ENCODE data around the gene FIZ1. TPM values are rescaled to one million over a fixed set of nuclear protein-coding genes. Genes with fewer than 3 reads are reported as not detected.

Gene FIZ1
- total RNA-seq, 1 donor from 2014 or later = 19.1 TPM

DNA sequence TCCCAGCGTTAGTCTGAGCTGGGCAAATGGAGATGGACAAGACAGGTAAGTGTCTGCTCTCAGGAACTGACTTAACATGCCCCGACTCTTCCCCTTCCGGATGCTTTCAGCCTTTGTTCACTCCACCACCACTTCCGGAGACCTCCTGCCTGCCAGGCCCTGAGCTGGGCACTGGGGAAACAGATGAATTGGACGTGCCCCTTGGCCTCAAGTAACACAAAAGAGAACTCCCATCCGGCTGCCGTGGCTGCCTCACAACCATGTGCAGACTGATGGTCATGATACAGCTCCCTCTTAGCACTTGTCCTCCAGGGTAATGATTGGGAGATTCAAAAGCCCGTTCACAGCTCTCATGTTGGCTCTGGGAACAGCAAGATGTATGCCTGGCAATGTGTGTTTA lies 18.1 kb upstream of the FIZ1 start:
- no peak overlapping the region for H3K4me3 Mint-ChIP-seq (ENCODE audit: unreplicated experiment)
- no peaks in the 10 kb centered on the region for H3K27me3 Mint-ChIP-seq (ENCODE audit: unreplicated experiment)
- DNase-seq (ENCODE audit: extremely low spot score, unreplicated experiment) = no peak
- H3K36me3 Mint-ChIP-seq (ENCODE audit: unreplicated experiment) = peaks cover 9% of the 10 kb centered on the region
- H3K9me3 Mint-ChIP-seq (ENCODE audit: unreplicated experiment) = no peaks in the 10 kb centered on the region
- TF ChIP-seq, protein P1, sequence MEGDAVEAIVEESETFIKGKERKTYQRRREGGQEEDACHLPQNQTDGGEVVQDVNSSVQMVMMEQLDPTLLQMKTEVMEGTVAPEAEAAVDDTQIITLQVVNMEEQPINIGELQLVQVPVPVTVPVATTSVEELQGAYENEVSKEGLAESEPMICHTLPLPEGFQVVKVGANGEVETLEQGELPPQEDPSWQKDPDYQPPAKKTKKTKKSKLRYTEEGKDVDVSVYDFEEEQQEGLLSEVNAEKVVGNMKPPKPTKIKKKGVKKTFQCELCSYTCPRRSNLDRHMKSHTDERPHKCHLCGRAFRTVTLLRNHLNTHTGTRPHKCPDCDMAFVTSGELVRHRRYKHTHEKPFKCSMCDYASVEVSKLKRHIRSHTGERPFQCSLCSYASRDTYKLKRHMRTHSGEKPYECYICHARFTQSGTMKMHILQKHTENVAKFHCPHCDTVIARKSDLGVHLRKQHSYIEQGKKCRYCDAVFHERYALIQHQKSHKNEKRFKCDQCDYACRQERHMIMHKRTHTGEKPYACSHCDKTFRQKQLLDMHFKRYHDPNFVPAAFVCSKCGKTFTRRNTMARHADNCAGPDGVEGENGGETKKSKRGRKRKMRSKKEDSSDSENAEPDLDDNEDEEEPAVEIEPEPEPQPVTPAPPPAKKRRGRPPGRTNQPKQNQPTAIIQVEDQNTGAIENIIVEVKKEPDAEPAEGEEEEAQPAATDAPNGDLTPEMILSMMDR (IDR thresholded peaks at IDR 0.05) = no peak
- no peak overlapping the region for H3K27ac Mint-ChIP-seq (ENCODE audit: unreplicated experiment)
- H3K4me1 Mint-ChIP-seq (ENCODE audit: unreplicated experiment) = no peaks in the 10 kb centered on the region

DNA sequence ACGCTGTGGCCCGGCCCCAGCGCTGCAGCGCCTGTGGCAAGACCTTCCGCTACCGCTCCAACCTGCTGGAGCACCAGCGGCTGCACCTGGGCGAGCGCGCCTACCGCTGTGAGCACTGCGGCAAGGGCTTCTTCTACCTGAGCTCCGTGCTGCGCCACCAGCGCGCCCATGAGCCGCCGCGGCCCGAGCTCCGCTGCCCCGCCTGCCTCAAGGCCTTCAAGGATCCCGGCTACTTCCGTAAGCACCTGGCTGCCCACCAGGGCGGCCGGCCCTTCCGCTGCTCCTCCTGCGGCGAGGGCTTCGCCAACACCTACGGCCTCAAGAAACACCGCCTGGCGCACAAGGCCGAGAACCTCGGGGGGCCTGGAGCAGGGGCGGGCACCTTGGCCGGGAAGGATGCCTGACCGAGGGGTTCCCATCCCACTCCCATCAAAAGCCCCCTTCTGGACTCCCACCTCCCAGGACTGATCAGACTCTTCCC lies 17.1 kb upstream of the FIZ1 start:
- Mint-ChIP-seq H3K27me3 (ENCODE audit: unreplicated experiment) (no peaks in the 10 kb centered on the region), H3K4me1 (ENCODE audit: unreplicated experiment) (no peaks in the 10 kb centered on the region), H3K4me3 (ENCODE audit: unreplicated experiment) (no peak overlapping the region), H3K27ac (ENCODE audit: unreplicated experiment) (no peak overlapping the region), H3K36me3 (ENCODE audit: unreplicated experiment) (peaks cover 9% of the 10 kb centered on the region), H3K9me3 (ENCODE audit: unreplicated experiment) (no peaks in the 10 kb centered on the region)
- TF ChIP-seq, protein P1 (IDR thresholded peaks at IDR 0.05) = no peak
- DNase-seq (ENCODE audit: extremely low spot score, unreplicated experiment) = no peak

DNA sequence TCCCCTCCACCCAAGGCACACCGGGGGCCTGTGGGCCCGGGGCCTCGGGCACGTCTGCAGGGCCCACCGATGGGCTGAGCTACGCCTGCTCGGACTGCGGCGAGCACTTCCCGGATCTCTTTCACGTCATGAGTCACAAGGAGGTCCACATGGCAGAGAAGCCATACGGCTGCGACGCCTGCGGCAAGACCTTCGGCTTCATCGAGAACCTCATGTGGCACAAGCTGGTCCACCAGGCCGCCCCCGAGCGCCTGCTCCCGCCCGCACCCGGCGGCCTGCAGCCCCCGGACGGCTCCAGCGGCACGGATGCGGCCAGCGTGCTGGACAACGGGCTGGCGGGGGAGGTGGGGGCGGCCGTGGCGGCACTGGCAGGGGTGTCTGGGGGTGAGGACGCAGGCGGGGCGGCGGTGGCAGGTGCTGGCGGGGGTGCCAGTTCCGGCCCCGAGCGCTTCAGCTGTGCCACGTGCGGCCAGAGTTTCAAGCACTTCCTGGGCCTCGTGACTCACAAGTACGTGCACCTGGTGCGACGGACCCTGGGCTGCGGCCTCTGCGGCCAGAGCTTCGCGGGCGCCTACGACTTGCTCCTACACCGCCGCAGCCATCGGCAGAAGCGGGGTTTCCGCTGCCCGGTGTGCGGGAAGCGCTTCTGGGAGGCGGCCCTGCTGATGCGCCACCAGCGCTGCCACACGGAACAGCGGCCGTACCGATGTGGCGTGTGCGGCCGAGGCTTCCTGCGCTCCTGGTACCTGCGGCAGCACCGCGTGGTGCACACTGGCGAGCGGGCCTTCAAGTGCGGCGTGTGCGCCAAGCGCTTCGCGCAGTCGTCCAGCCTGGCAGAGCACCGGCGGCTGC lies 16.5 kb upstream of the FIZ1 start:
- Mint-ChIP-seq H3K27me3 (ENCODE audit: unreplicated experiment) (no peaks in the 10 kb centered on the region), H3K9me3 (ENCODE audit: unreplicated experiment) (no peaks in the 10 kb centered on the region), H3K4me1 (ENCODE audit: unreplicated experiment) (no peaks in the 10 kb centered on the region), H3K36me3 (ENCODE audit: unreplicated experiment) (peaks cover 9% of the 10 kb centered on the region), H3K4me3 (ENCODE audit: unreplicated experiment) (no peak overlapping the region), H3K27ac (ENCODE audit: unreplicated experiment) (no peak overlapping the region)
- no peak for DNase-seq (ENCODE audit: extremely low spot score, unreplicated experiment)
- TF ChIP-seq, protein P1 (IDR thresholded peaks at IDR 0.05) = no peak

DNA sequence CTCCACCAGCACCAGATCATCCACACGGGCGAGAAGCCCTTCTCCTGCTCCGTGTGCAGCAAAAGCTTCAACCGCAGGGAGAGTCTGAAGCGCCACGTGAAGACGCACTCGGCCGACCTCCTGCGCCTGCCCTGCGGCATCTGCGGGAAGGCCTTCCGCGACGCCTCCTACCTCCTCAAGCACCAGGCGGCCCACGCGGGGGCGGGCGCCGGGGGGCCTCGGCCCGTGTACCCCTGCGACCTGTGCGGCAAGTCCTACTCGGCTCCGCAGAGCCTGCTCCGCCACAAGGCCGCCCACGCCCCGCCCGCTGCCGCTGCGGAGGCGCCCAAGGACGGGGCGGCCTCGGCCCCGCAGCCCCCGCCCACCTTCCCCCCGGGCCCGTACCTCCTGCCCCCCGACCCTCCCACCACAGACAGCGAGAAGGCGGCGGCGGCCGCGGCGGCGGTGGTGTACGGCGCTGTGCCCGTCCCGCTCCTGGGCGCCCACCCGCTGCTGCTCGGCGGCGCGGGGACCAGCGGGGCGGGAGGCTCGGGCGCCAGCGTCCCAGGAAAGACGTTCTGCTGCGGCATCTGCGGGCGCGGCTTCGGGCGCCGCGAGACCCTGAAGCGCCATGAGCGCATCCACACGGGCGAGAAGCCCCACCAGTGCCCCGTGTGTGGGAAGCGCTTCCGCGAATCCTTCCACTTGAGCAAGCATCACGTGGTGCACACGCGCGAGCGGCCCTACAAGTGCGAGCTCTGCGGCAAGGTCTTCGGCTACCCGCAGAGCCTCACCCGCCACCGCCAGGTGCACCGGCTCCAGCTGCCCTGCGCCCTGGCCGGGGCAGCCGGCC lies 15.6 kb upstream of the FIZ1 start:
- no peaks in the 10 kb centered on the region for H3K4me1 Mint-ChIP-seq (ENCODE audit: unreplicated experiment)
- H3K27me3 Mint-ChIP-seq (ENCODE audit: unreplicated experiment) = no peaks in the 10 kb centered on the region
- H3K4me3 Mint-ChIP-seq (ENCODE audit: unreplicated experiment) = no peak overlapping the region
- H3K27ac Mint-ChIP-seq (ENCODE audit: unreplicated experiment) = no peak overlapping the region
- H3K9me3 Mint-ChIP-seq (ENCODE audit: unreplicated experiment) = no peaks in the 10 kb centered on the region
- H3K36me3 Mint-ChIP-seq (ENCODE audit: unreplicated experiment) = peaks cover 10% of the 10 kb centered on the region
- TF ChIP-seq, protein P1 (IDR thresholded peaks at IDR 0.05) = no peak
- DNase-seq (ENCODE audit: extremely low spot score, unreplicated experiment) = no peak
